ENCODE measurements around the gene XCL2.
"Not testable (repeated sequence)": the region's sequence is repeated elsewhere in the genome, so short reads cannot be mapped to it uniquely, and the experiment has no call there.

XCL2 gene, protein sequence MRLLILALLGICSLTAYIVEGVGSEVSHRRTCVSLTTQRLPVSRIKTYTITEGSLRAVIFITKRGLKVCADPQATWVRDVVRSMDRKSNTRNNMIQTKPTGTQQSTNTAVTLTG

DNA sequence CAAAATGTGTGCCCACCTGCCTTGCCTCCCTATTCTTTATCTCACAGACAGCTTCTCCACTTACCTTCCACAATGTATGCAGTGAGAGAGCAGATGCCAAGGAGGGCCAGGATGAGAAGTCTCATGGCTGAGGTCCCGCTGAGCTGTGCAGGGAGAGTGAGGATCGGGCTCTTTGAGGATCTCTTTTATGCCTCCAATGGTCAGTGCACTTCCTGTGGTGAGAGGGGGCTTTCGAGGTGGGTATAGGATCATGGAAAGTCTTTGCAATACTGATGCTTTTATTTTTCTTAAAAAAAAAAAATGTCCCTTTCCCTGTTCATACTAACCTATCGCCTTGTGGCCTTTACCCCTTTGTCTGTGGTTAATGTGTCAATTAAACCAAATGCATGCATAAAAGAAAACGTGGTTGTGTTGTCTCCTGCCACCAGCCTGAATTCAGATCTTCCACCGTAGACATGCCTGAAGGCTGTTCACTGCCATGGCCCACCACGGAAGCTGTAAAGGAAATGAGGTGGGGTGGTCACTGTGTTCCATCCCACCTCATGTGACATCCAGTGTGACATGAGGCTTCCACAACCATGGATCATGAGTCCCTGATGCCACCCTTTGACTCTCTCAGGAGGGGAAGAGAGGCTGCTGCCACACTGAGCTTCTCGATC lies at the start of gene XCL2:
Gene XCL2 (minus strand): TSS at position 158 of the 659 bp plus-strand sequence. CDS start 33 bp downstream, at position 125.
- ATAC-seq, result not testable (repeated sequence)

DNA sequence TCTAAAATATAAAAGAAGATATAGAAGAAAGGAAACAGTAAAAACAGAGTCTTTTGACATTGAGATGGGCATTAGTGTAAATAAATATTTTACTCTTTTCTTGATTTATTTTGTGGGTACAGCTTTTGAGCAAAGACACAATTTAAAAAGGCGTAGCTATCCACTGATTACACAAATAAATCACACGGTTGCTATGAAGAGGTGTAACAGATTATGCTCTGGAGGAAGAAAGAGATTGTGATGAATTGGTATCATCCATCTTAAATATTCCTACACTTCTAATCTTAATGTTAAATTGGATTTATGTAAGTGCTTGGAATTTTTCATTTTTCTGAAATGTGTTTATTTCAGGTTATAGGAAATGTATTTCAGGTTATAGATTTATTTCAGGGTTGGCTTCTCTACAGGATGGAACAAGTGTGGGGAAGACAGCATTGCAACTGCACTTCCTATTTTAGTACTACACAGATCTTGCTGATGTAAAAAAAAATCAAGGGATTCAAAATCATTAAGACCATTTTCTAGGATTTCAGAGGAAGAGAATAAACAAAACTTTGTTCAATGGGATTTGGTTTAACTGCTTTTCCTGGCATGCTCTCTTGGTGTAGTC lies 47.9 kb upstream of the XCL2 start:
- TF ChIP-seq GLIS3 (CRISPR knock-in tag; IDR thresholded peaks at IDR 0.05), result no peak
- TF ChIP-seq ZNF8 (CRISPR knock-in tag; IDR thresholded peaks at IDR 0.05), result no peak
- no peak for TF ChIP-seq BACH2 (CRISPR knock-in tag; IDR thresholded peaks at IDR 0.05; ENCODE audit: borderline replicate concordance)
- TF ChIP-seq, protein P1, sequence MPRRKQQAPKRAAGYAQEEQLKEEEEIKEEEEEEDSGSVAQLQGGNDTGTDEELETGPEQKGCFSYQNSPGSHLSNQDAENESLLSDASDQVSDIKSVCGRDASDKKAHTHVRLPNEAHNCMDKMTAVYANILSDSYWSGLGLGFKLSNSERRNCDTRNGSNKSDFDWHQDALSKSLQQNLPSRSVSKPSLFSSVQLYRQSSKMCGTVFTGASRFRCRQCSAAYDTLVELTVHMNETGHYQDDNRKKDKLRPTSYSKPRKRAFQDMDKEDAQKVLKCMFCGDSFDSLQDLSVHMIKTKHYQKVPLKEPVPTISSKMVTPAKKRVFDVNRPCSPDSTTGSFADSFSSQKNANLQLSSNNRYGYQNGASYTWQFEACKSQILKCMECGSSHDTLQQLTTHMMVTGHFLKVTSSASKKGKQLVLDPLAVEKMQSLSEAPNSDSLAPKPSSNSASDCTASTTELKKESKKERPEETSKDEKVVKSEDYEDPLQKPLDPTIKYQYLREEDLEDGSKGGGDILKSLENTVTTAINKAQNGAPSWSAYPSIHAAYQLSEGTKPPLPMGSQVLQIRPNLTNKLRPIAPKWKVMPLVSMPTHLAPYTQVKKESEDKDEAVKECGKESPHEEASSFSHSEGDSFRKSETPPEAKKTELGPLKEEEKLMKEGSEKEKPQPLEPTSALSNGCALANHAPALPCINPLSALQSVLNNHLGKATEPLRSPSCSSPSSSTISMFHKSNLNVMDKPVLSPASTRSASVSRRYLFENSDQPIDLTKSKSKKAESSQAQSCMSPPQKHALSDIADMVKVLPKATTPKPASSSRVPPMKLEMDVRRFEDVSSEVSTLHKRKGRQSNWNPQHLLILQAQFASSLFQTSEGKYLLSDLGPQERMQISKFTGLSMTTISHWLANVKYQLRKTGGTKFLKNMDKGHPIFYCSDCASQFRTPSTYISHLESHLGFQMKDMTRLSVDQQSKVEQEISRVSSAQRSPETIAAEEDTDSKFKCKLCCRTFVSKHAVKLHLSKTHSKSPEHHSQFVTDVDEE (CRISPR knock-in tag; IDR thresholded peaks at IDR 0.05), result no peak
- no peak for TF ChIP-seq RARB (CRISPR knock-in tag; IDR thresholded peaks at IDR 0.05)
- TF ChIP-seq, protein P2, sequence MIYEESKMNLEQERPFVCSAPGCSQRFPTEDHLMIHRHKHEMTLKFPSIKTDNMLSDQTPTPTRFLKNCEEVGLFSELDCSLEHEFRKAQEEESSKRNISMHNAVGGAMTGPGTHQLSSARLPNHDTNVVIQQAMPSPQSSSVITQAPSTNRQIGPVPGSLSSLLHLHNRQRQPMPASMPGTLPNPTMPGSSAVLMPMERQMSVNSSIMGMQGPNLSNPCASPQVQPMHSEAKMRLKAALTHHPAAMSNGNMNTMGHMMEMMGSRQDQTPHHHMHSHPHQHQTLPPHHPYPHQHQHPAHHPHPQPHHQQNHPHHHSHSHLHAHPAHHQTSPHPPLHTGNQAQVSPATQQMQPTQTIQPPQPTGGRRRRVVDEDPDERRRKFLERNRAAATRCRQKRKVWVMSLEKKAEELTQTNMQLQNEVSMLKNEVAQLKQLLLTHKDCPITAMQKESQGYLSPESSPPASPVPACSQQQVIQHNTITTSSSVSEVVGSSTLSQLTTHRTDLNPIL (CRISPR knock-in tag; IDR thresholded peaks at IDR 0.05; ENCODE audit: low read depth), result no peak
- no peak for TF ChIP-seq ARNTL (CRISPR knock-in tag; IDR thresholded peaks at IDR 0.05; ENCODE audit: borderline replicate concordance, low read depth)
- no peak for TF ChIP-seq TOX (CRISPR knock-in tag; IDR thresholded peaks at IDR 0.05; ENCODE audit: borderline replicate concordance)
- no peak for TF ChIP-seq ISL1 (CRISPR knock-in tag; IDR thresholded peaks at IDR 0.05)
- TF ChIP-seq OSR1 (CRISPR knock-in tag; IDR thresholded peaks at IDR 0.05), result no peak
- TF ChIP-seq ZC3H10 (CRISPR knock-in tag; IDR thresholded peaks at IDR 0.05), result no peak
- TF ChIP-seq TCF4 (CRISPR knock-in tag; IDR thresholded peaks at IDR 0.05; ENCODE audit: borderline replicate concordance), result no peak
- TF ChIP-seq, protein P3, sequence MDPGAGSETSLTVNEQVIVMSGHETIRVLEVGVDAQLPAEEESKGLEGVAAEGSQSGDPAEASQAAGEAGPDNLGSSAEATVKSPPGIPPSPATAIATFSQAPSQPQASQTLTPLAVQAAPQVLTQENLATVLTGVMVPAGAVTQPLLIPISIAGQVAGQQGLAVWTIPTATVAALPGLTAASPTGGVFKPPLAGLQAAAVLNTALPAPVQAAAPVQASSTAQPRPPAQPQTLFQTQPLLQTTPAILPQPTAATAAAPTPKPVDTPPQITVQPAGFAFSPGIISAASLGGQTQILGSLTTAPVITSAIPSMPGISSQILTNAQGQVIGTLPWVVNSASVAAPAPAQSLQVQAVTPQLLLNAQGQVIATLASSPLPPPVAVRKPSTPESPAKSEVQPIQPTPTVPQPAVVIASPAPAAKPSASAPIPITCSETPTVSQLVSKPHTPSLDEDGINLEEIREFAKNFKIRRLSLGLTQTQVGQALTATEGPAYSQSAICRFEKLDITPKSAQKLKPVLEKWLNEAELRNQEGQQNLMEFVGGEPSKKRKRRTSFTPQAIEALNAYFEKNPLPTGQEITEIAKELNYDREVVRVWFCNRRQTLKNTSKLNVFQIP (CRISPR knock-in tag; IDR thresholded peaks at IDR 0.05; ENCODE audit: borderline replicate concordance, low read depth), result no peak
- no peak for TF ChIP-seq CSDC2 (CRISPR knock-in tag; IDR thresholded peaks at IDR 0.05)
- ATAC-seq, result no peak

DNA sequence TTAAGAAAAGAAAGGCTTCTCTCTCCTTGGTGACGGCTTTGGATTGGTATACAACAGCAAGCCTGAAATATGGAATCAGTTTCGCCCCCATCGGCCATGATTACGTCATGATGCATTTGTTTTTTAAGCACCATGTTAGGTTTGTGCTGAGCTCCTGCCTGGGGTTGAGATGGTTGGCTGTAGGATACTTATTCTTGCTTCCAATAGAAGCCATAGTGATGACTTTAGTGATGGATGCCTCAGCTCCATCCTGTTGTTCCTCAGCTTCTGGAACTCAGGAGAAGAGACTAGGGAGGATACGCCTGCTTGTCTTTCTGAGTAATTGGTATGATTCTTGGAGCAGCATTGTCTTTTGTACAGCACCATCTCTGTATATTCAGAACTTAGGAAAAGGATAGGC lies 47.3 kb upstream of the XCL2 start:
- no peak for ATAC-seq
- TF ChIP-seq, protein P3 (CRISPR knock-in tag; IDR thresholded peaks at IDR 0.05; ENCODE audit: borderline replicate concordance, low read depth), result no peak
- TF ChIP-seq ISL1 (CRISPR knock-in tag; IDR thresholded peaks at IDR 0.05) (no peak), ZFP30 (CRISPR knock-in tag; IDR thresholded peaks at IDR 0.05) (no peak), ZFP3 (CRISPR knock-in tag; IDR thresholded peaks at IDR 0.05) (no peak), CSDC2 (CRISPR knock-in tag; IDR thresholded peaks at IDR 0.05) (no peak), PPARA (CRISPR knock-in tag; IDR thresholded peaks at IDR 0.05; ENCODE audit: borderline replicate concordance) (no peak), BACH2 (CRISPR knock-in tag; IDR thresholded peaks at IDR 0.05; ENCODE audit: borderline replicate concordance) (no peak)
- TF ChIP-seq, protein P2 (CRISPR knock-in tag; IDR thresholded peaks at IDR 0.05; ENCODE audit: low read depth), result no peak
- TF ChIP-seq, protein P4, sequence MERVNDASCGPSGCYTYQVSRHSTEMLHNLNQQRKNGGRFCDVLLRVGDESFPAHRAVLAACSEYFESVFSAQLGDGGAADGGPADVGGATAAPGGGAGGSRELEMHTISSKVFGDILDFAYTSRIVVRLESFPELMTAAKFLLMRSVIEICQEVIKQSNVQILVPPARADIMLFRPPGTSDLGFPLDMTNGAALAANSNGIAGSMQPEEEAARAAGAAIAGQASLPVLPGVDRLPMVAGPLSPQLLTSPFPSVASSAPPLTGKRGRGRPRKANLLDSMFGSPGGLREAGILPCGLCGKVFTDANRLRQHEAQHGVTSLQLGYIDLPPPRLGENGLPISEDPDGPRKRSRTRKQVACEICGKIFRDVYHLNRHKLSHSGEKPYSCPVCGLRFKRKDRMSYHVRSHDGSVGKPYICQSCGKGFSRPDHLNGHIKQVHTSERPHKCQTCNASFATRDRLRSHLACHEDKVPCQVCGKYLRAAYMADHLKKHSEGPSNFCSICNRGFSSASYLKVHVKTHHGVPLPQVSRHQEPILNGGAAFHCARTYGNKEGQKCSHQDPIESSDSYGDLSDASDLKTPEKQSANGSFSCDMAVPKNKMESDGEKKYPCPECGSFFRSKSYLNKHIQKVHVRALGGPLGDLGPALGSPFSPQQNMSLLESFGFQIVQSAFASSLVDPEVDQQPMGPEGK (CRISPR knock-in tag; IDR thresholded peaks at IDR 0.05; ENCODE audit: borderline replicate concordance), result no peak
- TF ChIP-seq, protein P1 (CRISPR knock-in tag; IDR thresholded peaks at IDR 0.05), result no peak

All from SK-N-SH treated with all-trans-retinoic acid at 6 μM for 48 hours (cell line).